ENCODE measurements around the gene SATB1. TPM values are rescaled to one million over a fixed set of nuclear protein-coding genes. Genes with fewer than 3 reads are reported as not detected.
A peak's percentile ranks its signal among the peaks of the same experiment; 100 is the strongest.

SATB1 gene
- polyA plus RNA-seq, 1 donor from 2014 or later: 16.0 TPM

- H3K27ac ChIP-seq (ENCODE audit: low read length): no peak overlapping the region
- H3K79me2 ChIP-seq (replicated peaks; ENCODE audit: insufficient read depth, low read length): peaks cover 26% of the 10 kb centered on the region
- H3K9ac ChIP-seq (ENCODE audit: low read length): peak overlapping the region; percentile 69
- H3K9me2 ChIP-seq (ENCODE audit: insufficient read depth, low read length): no peaks in the 10 kb centered on the region
- peak overlapping the region; percentile 66 for H3K4me2 ChIP-seq (ENCODE audit: low read length)
- peak overlapping the region; percentile 82 for H3K4me3 ChIP-seq (ENCODE audit: low read length)
- H3K36me3 ChIP-seq (ENCODE audit: insufficient read depth, low read length): no peaks in the 10 kb centered on the region
- H2AFZ ChIP-seq (ENCODE audit: low read depth, low read length): peak overlapping the region; percentile 35
- no peaks in the 10 kb centered on the region for H3F3A ChIP-seq (ENCODE audit: insufficient read depth, low read length, poor library complexity, severe bottlenecking)
- no peak for TF ChIP-seq EZH2 (IDR thresholded peaks at IDR 0.05; ENCODE audit: borderline replicate concordance, insufficient read depth, low read length, poor library complexity, severe bottlenecking)
- TF ChIP-seq SMC3 (conservative IDR thresholded peaks at IDR 0.05; ENCODE audit: poor library complexity): no peak
- no peak for TF ChIP-seq EP300 (conservative IDR thresholded peaks at IDR 0.05; ENCODE audit: poor library complexity, severe bottlenecking)
- TF ChIP-seq MXI1 (conservative IDR thresholded peaks at IDR 0.05; ENCODE audit: poor library complexity, severe bottlenecking): no peak
- TF ChIP-seq TAF1 (IDR thresholded peaks at IDR 0.05; ENCODE audit: low read depth): no peak
- no peak for TF ChIP-seq RAD21 (conservative IDR thresholded peaks at IDR 0.05)
- TF ChIP-seq CTCF (IDR thresholded peaks at IDR 0.05; ENCODE audit: poor library complexity, severe bottlenecking): no peak
- TF ChIP-seq REST (IDR thresholded peaks at IDR 0.05; ENCODE audit: borderline replicate concordance): no peak
- TF ChIP-seq POLR2AphosphoS5 (IDR thresholded peaks at IDR 0.05): no peak
- H4K20me1 ChIP-seq (ENCODE audit: insufficient read depth): no peaks in the 10 kb centered on the region
- H3K27me3 ChIP-seq (ENCODE audit: insufficient read depth, low read depth, low read length): no peaks in the 10 kb centered on the region
- no peaks in the 10 kb centered on the region for H3K9me3 ChIP-seq (ENCODE audit: low read length)
These were observed 868 bp downstream of the SATB1 start for GRCh38 chr3:18424213-18424728.

GRCh38 chr3:18423401-18424212, 1.5 kb downstream of the SATB1 start:
- H4K20me1 ChIP-seq (ENCODE audit: insufficient read depth): no peaks in the 10 kb centered on the region
- H3K9me3 ChIP-seq (ENCODE audit: low read length): no peaks in the 10 kb centered on the region
- H3K4me3 ChIP-seq (ENCODE audit: low read length): peak overlapping the region; percentile 82
- H3K36me3 ChIP-seq (ENCODE audit: insufficient read depth, low read length): no peaks in the 10 kb centered on the region
- H3K79me2 ChIP-seq (replicated peaks; ENCODE audit: insufficient read depth, low read length): peaks cover 26% of the 10 kb centered on the region
- H3K9ac ChIP-seq (ENCODE audit: low read length): peak overlapping the region; percentile 69
- no peak overlapping the region for H3K27ac ChIP-seq (ENCODE audit: low read length)
- H3K27me3 ChIP-seq (ENCODE audit: insufficient read depth, low read depth, low read length): no peaks in the 10 kb centered on the region
- no peaks in the 10 kb centered on the region for H3K9me2 ChIP-seq (ENCODE audit: insufficient read depth, low read length)
- no peaks in the 10 kb centered on the region for H3F3A ChIP-seq (ENCODE audit: insufficient read depth, low read length, poor library complexity, severe bottlenecking)
- H2AFZ ChIP-seq (ENCODE audit: low read depth, low read length): peak overlapping the region; percentile 35
- peak overlapping the region; percentile 66 for H3K4me2 ChIP-seq (ENCODE audit: low read length)
- TF ChIP-seq EZH2 (IDR thresholded peaks at IDR 0.05; ENCODE audit: borderline replicate concordance, insufficient read depth, low read length, poor library complexity, severe bottlenecking) (no peak), EP300 (conservative IDR thresholded peaks at IDR 0.05; ENCODE audit: poor library complexity, severe bottlenecking) (no peak), RAD21 (conservative IDR thresholded peaks at IDR 0.05) (no peak), TAF1 (IDR thresholded peaks at IDR 0.05; ENCODE audit: low read depth) (no peak), CTCF (IDR thresholded peaks at IDR 0.05; ENCODE audit: poor library complexity, severe bottlenecking) (no peak), MXI1 (conservative IDR thresholded peaks at IDR 0.05; ENCODE audit: poor library complexity, severe bottlenecking) (no peak), REST (IDR thresholded peaks at IDR 0.05; ENCODE audit: borderline replicate concordance) (no peak), SMC3 (conservative IDR thresholded peaks at IDR 0.05; ENCODE audit: poor library complexity) (no peak), POLR2AphosphoS5 (IDR thresholded peaks at IDR 0.05) (no peak)
